GF-D8 (cell line): ENCODE data around the gene CFL2.
A peak's percentile ranks its signal among the peaks of the same experiment; 100 is the strongest.
"Not testable (repeated sequence)": the region's sequence is repeated elsewhere in the genome, so short reads cannot be mapped to it uniquely, and the experiment has no call there.

Experiments used
- DNase-seq: peaks from one replicate; lab custom pipeline; 2025; lab: John Stamatoyannopoulos, UW

The CFL2 gene

DNA sequence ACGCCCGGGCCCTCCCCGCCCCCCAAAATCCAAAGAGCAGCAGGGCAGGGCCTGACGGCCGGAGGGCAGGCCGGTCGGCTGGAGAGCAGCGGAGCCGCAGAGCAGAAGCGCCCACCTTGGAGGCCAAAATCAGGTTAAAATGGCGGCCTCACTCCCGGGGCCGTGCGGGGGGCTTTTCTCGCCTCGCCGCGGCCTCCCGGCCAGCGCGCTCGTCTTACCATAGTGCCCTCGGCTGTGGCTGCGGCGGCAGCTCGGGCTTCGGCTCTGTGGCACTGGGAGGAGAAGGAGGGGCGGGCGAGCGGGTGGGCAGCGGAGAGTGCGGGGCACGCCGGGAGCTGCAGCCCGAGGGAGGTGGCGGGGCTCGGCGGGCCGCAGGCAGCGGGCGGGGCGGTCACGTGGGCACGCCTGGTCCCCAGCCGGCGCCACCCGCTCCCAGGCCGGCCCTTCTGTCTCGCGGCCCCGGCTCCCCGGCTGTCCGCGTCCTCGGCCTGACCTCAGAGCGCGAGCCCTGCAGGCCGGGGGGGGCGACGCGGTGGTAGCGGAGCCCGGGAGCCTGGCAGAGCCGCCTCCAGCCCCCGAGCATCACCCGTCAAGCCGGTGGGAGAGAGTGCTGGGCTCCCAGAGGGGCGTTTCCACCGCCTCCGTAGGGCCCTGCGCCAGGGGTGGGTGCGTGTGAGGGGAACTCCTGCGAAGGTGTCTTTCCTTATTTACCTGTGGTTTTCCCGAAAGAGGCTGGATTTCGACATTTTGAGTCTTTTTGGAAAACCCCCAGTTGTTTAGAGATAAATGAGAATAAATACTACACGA, at the start of gene CFL2:
TSS of gene CFL2 (minus strand) at position 274 of the 807 bp plus-strand sequence. CDS start at position 221, 53 bp downstream.
- peak; percentile 27 for DNase-seq

DNA sequence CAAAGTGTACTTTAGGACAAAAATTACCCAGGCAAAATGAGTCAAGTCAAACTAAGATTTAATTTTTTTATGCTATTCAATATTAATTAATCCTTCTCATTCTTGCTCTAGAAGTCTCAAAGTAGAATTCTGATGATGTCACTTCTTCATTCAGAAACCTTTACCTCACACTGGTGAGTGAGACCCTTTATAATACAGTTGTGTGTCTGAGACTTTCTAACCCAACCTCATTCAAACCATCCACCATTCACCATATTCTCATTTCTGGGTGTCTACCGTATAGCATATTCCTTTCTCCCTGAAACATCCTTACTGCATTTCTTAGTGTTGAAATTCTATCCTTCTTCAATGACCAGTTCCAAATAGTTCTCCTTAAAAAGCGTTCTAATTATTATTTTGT, 40.8 kb upstream of the CFL2 start:
- DNase-seq, result no peak

DNA sequence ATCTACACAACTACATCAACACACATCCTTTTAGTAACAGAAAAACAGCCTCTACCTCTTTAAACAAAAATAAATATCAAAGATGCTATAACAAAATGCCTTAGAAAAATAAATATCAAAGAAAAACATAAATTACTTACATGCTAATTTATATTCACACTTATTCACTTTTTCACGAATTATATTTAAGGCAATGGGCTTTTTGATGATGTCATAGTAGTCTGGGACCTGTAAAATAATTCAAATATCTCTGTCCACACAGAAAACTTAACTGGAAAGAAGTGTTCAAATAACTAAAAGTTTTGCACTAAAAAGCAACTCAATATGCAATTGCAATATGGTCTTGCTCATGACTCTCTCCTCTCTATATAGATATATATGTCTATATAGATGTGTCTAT, 40.3 kb upstream of the CFL2 start:
- DNase-seq, result no peak

DNA sequence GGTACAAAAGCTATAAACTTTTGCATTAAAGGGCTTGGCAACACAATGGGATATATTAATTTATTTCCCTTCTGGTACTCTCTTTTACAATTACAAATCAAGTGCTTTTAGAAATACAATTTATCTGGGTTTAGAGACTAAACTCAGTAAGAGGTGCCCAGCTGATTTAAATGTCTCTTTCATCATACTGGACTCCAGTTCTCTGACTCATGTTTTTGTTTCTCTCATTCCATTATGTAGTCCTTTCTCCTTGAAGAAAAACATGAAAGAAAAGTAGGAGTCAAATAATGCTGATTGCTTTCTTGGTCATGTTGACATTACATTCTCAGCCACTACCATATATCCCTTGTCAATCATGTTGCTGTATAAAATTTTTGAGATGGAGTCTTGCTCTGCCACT, 36.3 kb upstream of the CFL2 start:
- DNase-seq, result no peak

DNA sequence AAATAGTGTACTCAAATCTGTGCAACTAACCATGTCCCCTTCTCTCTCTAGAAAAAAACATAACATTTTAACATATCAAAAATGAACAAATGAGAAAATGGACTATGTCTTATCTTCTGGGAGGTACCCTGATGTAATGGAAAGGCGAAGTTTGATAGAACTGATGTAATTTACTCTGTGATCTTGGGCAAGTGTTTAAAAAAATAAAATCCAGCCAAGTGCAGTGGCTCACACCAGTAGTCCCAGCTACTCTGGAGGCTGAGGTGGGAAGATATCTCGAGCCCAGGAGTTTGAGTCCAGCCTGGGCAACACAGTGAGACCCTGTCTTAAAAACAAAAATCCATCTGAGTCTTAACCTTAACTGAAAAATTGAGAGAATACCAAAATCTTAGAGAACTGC, 35.8 kb upstream of the CFL2 start:
- DNase-seq, result no peak

DNA sequence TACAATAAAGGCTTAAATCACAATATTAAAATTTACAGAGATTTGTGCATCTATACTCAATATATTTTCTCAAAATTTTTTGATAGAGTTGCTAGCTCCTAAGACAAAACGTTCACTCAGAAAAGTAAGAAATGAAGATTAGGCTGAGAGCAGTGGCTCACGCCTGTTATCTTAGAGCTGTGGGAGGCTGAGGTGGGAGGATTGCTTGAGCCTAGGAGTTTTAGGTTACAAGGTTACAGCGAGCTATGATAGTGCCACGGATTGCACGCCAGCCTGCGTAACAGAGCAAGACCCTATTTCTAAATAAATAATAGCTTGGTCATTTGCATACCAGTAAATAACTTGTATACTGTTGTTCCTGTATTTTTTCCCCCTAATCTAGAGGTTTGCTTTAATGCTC, 35.0 kb upstream of the CFL2 start:
- DNase-seq, result no peak

DNA sequence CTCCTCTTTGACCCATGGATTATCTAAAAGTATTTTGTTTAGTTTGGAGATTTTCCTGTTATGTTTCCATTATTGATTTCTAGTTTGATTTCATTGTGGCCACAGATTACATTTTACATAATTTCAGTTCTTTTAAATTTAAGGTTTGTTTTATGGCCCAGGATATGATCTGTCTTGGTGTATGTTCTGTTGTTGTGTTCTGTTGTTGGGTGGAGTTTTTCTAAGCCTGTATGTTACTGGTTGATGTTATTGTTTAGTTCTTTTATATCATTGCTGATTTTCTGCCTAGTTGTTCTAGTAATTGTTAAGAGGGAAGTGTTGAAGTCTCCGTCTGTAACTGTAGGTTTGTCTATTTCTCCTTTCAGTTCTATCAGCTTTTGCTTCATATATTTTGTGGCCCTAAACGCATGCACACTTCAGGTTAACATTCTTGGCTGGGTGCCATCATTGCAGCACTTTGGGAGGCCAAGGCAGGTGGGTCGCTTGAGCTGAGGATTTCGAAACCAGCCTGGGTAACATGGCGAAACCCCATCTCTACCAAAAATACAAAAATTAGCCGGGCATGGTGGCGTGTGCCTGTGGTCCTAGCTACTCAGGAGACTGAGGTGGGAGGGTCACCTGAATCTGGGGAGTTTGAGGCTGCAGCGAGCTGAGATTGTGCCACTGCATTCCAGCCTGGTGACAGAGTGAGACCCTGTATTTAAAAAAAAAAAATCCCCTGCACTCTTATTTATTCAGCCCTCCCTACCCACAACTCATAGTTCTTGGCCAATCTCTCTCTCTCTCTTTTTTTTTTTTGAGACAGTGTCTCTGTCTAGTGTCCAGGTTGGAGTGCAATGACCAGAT, 28.1 kb upstream of the CFL2 start:
- DNase-seq, result no peak

DNA sequence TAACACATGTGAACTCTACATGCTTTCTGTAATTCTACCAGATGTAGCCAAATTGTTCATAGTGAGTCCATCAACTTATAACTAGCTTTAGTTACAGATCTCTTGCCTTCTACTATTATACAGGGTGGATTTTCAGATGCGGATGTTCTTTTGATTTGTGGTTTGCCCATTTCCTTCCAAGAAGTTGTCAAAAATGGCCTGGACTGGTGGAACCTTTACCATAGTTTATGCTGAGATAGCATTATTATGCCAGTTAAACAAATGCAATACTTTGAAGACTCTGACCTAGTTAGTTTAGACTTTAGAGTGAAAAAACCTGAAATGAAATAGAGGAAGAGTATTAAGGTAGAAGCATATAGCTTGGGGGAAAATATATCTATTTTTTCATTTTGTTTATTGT, 27.4 kb upstream of the CFL2 start:
- no peak for DNase-seq

DNA sequence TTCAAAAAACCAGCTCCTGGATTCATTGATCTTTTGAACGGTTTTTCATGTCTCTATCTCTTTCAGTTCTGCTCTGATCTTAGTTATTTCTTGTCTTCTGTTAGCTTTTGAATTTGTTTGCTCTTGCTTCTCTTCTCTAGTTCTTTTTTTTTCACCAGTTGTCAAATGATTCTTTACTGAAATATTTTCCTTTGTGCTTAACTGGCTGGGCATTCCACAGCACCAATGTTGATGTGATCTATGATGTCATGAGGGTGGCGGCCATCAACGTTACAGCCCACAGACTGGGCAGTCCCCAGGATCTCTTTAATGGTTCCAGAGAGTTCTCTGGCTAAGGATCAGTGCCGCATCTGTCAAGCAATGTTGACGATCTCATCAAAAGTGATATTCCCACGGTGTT, 25.7 kb upstream of the CFL2 start:
- DNase-seq, result not testable (repeated sequence)

DNA sequence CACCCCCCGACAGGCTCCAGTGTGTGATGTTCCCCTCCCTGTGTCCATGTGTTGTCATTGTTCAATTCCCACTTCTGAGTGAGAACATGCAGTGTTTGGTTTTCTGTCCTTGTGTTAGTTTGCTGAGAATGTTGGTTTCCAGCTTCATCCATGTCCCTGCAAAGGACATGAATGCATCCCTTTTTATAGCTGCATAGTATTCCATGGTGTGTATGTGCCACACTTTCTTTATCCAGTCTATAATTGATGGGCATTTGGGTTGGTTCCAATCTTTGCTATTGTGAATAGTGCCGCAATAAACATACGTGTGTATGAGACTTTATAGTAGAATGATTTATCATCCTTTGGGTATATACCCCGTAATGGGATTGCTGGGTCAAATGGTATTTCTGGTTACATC, 22.7 kb upstream of the CFL2 start:
- not testable (repeated sequence) for DNase-seq

DNA sequence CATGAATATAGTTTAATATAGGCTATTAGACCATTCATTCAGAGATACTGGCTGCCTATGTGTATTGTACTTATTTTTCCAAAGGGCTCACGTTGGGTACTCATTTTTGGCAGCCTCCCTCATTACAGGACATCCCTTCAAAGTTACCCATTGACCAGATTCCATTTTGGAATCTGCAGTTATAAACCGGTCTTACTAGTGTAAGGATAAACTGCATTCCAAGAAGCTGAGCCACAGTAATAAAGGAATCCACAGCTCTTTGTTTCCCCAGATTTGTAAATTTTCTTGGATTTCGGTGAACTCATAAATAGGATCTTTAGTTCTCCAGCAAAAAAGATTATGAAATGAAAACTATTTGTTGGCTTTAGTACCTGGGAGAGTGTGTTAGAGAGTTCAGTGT, 18.9 kb upstream of the CFL2 start:
- no peak for DNase-seq

DNA sequence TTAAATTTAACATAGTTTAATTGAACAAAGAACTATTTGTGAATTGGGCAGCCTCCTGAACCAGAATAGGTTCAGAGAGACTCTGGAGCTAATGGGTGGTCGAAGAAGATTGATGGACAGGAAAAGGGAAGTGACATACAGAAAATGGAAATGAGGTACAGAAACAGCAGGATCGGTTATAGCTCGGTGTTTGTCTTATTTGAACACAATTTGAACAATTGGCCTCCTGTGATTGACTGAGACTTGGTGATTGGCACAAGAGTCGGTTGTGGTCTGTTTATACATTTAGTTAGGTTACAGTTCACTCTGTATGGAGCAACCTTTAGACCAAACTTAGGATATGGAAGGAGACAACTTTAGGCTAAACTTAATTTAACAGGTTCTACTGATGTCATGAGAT, 18.4 kb upstream of the CFL2 start:
- DNase-seq, result no peak

DNA sequence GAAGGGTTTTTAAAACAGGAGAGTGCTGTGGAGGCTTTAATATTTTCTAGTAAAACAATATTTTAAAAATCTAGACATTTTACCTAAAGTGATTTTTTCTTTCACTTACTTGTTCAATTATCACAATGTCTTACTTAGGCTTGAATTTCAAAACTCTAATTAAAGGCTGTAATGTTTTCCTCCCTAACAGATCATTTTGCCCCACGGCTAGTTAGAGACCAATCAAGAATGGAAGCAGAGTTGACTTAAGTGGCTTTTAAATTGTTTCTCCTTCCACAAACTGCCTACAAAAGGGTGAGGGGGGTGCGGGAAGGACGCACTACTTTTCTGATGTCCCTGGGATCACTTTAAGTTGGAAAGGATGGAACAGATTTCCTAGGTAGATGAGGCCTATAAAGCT, 9.5 kb upstream of the CFL2 start:
- DNase-seq, result no peak

DNA sequence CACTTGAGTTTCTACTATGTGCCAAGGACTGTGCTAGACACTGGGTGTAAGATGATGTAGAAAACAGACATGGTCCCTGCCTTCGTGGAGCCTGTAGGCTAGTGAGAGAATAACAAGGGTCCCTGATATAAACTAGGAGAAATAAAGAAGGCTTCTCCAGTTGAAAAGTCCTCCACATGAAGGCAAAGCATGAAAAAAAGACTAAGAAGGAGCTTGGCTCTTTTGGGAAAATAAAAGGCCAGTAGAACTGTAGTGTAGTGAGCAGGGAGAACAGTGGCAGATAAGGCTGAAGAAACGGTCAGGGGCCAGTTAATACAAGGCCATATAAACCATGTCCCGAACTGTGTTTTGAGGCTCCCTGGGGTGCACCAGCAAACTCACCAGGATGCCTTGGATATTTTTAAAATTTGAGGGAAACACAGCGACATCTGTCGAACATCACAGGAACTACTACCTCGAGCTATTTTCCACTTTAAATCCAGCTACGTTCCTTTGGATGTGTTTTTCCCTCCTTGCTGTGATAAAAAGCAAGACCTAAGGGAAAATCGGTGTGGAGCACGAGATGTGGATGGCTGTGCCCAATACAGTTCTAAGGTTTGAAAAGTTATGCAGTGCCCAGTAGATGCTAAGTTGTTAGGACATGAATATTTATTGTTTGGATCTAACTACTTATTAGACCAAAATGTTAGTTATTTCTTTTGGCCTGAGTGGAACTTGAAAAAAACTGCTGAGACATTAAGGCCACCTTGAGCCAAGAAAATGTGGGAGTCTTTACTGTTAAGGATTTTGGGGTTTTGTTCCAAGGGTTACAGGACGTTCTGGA, 8.5 kb upstream of the CFL2 start:
- no peak for DNase-seq

DNA sequence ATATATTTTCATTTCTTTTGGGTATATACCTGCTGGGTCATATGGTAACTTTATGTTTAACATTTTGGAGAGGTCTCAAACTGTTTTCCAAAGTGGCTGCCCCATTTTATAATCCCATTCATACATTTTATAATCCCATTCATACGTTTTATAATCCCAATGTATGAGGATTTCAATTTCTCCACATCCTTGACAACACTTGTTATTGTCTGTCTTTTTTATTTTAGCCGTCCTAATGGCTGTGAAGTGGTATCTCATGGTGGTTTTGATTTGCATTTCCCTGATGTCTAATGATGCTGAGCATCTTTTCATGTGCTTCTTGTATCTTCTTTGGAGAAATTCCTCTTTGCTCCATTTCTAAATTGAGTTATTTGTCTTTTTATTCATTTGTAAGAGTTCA, 6.7 kb upstream of the CFL2 start:
- DNase-seq, result no peak

DNA sequence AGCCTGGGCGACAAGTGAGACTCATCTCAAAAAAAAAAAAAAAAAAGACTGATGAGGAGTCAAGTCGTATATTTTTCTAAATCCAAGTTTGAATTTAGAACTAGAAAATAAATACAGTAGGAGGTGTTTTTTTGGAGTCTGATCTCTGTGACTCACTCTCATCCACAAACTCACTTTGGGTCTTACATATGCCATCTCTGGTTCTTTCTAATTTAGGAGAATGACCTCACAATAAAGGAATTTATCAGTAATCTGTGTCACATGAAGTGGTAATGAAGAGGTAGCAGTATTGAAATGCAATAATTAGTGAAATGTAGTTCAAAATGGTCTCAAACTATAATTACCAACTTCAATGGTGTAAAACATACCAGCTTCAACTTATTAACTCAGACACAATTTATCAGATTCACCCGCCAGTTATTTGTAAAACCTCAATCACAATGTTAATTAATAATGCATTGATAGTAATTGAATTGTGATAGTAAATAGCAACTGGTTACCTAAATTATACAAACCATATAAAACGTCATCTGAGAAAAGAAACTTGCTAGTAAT, 4.4 kb upstream of the CFL2 start:
- DNase-seq, result no peak

DNA sequence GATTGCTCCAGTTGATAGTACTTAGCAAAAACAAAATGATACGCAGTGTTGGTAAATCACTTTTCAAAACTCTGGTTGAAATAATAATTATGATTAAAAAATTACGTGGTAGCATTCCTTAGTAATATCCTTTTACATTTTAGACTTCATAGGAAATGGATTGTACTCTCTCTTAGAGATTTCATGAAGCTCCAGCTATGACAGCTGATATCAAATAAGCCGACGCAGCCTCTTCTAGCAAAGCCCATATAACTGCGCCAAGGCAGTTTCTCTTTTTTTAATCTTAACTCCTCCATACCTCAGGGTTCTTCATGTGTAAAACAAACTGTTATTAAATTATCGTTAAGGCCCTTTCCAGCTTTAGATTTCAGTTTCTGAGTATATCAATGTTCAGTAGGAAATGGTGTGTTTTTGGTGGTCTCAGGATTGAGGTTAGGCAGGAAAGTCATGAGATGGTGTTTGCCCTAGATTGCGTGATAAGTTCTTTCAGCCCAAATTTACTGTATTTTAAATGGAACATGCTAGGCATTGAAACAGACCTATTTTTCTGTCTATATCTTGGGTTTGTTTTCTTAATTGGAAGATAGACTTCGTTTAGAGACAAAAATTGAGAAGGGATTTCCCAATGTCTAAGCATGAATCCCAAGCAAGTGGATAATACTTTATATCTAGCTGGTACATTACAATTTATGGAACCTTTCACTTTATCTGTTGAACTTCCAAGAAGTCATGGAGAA, 902 bp upstream of the CFL2 start:
- DNase-seq, result no peak

DNA sequence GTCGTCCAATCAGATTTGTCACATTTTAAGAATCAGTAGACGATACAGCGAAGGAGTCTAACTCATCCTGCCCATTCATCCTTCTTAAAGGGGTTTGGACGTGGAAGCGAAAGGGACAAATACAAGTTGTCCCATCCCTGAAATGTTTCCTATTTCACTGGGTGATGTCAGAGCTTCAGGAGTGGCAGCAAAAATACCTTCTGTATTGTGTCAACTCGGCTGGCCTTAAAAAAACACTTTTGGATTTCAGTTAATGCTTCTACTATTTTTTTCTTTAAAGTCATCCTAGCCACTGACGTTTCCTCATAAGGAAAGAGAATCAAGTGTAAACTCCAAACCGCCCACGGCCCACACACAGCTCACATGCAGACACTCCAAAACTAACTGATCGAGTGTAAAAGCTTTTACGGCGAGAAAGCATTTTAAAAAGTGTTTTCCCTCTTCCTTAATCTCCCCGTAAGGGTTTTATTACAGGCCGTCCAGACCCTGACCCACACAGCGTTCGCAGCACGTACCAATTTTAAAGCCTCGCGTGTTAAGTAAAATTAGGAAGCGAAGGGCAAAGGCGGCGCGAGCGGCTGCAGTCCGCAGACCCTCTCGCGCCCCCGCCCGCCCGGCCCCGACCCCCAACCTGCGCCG, 593 bp downstream of the CFL2 start:
- no peak for DNase-seq

DNA sequence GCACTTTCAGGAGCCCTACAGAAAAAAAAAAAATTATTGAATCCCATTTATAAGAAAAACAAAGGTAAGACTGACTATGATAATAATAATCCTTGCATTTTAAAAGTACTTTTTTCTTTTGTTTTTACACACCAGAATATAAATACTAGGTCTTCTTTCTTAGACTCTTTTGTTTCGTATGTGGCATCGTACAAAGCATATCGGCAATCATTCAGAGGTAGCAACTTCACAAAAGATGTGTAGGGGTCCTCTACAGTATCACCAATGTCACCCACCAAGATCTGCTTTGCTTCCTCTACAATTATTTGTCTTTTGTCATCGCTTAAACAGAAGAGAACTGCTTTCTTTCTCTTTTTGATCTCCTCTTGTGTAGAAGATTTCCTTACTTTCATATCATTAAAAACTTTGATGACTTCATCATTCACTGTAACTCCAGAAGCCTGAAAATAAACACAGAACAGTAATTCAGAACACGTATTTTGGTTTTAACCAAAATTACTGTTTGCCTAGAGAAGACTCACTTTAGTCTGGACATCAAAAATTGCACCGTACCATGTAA, 1.2 kb downstream of the CFL2 start:
- DNase-seq, result no peak
